HG02610 (cell line): ENCODE measurements around the gene C4orf36.

Source experiments
- ATAC-seq: cut with Tn5 transposase; IDR thresholded peaks from one replicate; pipeline ENCODE4 v1.9.1; 2021; ENCODE audit warnings: mild to moderate bottlenecking, moderate library complexity; ENCODE audit not compliant: unreplicated experiment

The C4orf36 gene

GRCh38 chr4:86870442-86871069 lies 21.7 kb downstream of the C4orf36 start:
- no peak for ATAC-seq

GRCh38 chr4:86857341-86858052 lies 34.7 kb downstream of the C4orf36 start:
- no peak for ATAC-seq

- no peak for ATAC-seq
Measured at GRCh38 chr4:86856896-86857295, 35.3 kb downstream of the C4orf36 start.

GRCh38 chr4:86855572-86855971 lies 36.6 kb downstream of the C4orf36 start:
- ATAC-seq = no peak

- no peak for ATAC-seq
Measured at GRCh38 chr4:86853209-86853608, 39.0 kb downstream of the C4orf36 start.

- ATAC-seq = no peak
Measured at GRCh38 chr4:86848732-86849619, 43.2 kb downstream of the C4orf36 start, which contains the start of gene SLC10A6. SLC10A6 (minus strand) TSS chr4:86849384; CDS start chr4:86849115, 269 bp downstream.

GRCh38 chr4:86848136-86848535 lies 44.1 kb downstream of the C4orf36 start:
- no peak for ATAC-seq

- ATAC-seq = no peak
Measured at GRCh38 chr4:86847571-86847970, 44.7 kb downstream of the C4orf36 start.

- no peak for ATAC-seq
Measured at GRCh38 chr4:86846921-86847320, 45.3 kb downstream of the C4orf36 start.

- ATAC-seq = no peak
Measured at GRCh38 chr4:86845593-86845992, 46.6 kb downstream of the C4orf36 start.

GRCh38 chr4:86841309-86841708 lies 50.9 kb downstream of the C4orf36 start:
- no peak for ATAC-seq

GRCh38 chr4:86840858-86841257 lies 51.4 kb downstream of the C4orf36 start:
- ATAC-seq = no peak

GRCh38 chr4:86837691-86838503 lies 54.3 kb downstream of the C4orf36 start:
- ATAC-seq = no peak

- ATAC-seq = no peak
Measured at GRCh38 chr4:86835677-86836076, 56.5 kb downstream of the C4orf36 start.

- no peak for ATAC-seq
Measured at GRCh38 chr4:86834901-86835300, 57.3 kb downstream of the C4orf36 start.

- no peak for ATAC-seq
Measured at GRCh38 chr4:86833615-86834014, 58.6 kb downstream of the C4orf36 start.

GRCh38 chr4:86831262-86832130 lies 60.7 kb downstream of the C4orf36 start:
- no peak for ATAC-seq
